Endothelial cell (in vitro differentiated cells): ENCODE measurements around the gene KRTAP10-5. TPM values are rescaled to one million over a fixed set of nuclear protein-coding genes. Genes with fewer than 3 reads are reported as not detected.

Experiments
- DNase-seq: peaks from one replicate; pipeline ENCODE4 v3.0.0; 2021; ENCODE audit warnings: low spot score
- H3K27ac Mint-ChIP-seq: one replicate; pipeline ENCODE4 v1.8.0; 2021; ENCODE audit warnings: mixed read lengths, inconsistent platforms; ENCODE audit not compliant: unreplicated experiment
- H3K27me3 Mint-ChIP-seq: one replicate; pipeline ENCODE4 v1.8.0; 2021; ENCODE audit warnings: mild to moderate bottlenecking, moderate library complexity, mixed read lengths, inconsistent platforms; ENCODE audit not compliant: unreplicated experiment
- H3K36me3 Mint-ChIP-seq: one replicate; pipeline ENCODE4 v1.8.0; 2021; ENCODE audit warnings: mild to moderate bottlenecking, low read depth, mixed read lengths, inconsistent platforms; ENCODE audit not compliant: unreplicated experiment
- H3K4me1 Mint-ChIP-seq: one replicate; pipeline ENCODE4 v1.8.0; 2021; ENCODE audit warnings: mild to moderate bottlenecking, mixed read lengths, inconsistent platforms; ENCODE audit not compliant: unreplicated experiment
- H3K4me3 Mint-ChIP-seq: one replicate; pipeline ENCODE4 v1.8.0; 2021; ENCODE audit warnings: mild to moderate bottlenecking, mixed read lengths, inconsistent platforms; ENCODE audit not compliant: unreplicated experiment
- H3K9me3 Mint-ChIP-seq: one replicate; pipeline ENCODE4 v1.8.0; 2021; ENCODE audit warnings: mixed read lengths, inconsistent platforms; ENCODE audit not compliant: unreplicated experiment
- total RNA-seq: library from RNA; stranded (reverse); fragmentation: NEBNext Ultra II Directional; extraction: Animal tissue kit (Norgen Biotek cat#: 25700); gene quantifications from one replicate; pipeline ENCODE4 v1.2.1, GENCODE V29; 2021; ENCODE audit not compliant: unreplicated experiment
- TF ChIP-seq, protein P1 (sequence below): fragments of 200-600 bp; sonication (generic); IDR thresholded peaks from one replicate; pipeline ENCODE4 v1.5.0; 2021; ENCODE audit warnings: antibody characterized with exemption; ENCODE audit not compliant: unreplicated experiment

Gene KRTAP10-5
- total RNA-seq, 1 donor from 2014 or later = not detected

DNA sequence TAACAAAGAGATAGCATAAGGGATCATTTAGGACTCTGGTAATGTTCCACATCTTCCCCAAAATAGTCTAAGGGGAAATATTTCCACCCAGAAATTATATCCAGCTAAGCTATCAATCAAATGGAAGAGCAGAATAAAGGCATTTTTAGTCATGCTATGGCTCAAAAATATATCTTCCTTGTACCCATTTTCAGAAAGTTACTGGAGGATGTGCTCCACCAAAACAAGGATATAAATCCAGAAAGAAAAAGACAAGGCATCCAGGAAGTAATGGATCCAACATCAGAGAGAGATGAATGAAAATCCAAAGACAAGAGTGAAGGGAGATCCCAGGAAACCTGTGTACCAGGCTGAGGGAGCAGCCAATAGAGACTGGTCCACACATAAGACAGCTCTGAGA lies 28.8 kb upstream of the KRTAP10-5 start:
- TF ChIP-seq, protein P1, sequence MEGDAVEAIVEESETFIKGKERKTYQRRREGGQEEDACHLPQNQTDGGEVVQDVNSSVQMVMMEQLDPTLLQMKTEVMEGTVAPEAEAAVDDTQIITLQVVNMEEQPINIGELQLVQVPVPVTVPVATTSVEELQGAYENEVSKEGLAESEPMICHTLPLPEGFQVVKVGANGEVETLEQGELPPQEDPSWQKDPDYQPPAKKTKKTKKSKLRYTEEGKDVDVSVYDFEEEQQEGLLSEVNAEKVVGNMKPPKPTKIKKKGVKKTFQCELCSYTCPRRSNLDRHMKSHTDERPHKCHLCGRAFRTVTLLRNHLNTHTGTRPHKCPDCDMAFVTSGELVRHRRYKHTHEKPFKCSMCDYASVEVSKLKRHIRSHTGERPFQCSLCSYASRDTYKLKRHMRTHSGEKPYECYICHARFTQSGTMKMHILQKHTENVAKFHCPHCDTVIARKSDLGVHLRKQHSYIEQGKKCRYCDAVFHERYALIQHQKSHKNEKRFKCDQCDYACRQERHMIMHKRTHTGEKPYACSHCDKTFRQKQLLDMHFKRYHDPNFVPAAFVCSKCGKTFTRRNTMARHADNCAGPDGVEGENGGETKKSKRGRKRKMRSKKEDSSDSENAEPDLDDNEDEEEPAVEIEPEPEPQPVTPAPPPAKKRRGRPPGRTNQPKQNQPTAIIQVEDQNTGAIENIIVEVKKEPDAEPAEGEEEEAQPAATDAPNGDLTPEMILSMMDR = no peak
- Mint-ChIP-seq H3K4me1 (no peaks in the 10 kb centered on the region), H3K27me3 (peaks cover 6% of the 10 kb centered on the region), H3K27ac (no peak overlapping the region), H3K36me3 (peaks cover 13% of the 10 kb centered on the region), H3K9me3 (peaks cover 12% of the 10 kb centered on the region), H3K4me3 (no peak overlapping the region)
- DNase-seq = no peak

DNA sequence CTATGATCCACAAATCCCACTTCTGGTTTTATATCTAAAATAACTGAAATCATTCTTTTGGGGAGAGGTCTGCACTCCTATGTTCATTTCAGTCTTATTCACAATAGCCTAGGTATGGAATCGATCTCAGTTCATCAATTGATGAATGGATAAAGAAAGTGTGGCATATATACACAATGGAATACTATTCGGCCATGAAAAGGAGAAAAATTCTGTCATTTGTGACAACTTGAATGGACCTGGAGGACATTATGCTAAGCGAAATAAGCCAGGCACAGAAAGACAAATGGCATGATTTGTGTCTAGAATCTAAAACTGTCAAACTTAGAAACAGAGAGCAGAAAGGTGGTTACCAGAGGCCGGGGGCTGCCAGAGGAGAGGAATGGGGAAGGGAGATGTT lies 26.1 kb upstream of the KRTAP10-5 start:
- TF ChIP-seq, protein P1 = no peak
- H3K9me3 Mint-ChIP-seq = peaks cover 6% of the 10 kb centered on the region
- H3K4me1 Mint-ChIP-seq = no peaks in the 10 kb centered on the region
- no peak overlapping the region for H3K27ac Mint-ChIP-seq
- H3K27me3 Mint-ChIP-seq = peaks cover 6% of the 10 kb centered on the region
- no peak overlapping the region for H3K4me3 Mint-ChIP-seq
- H3K36me3 Mint-ChIP-seq = peaks cover 5% of the 10 kb centered on the region
- no peak for DNase-seq

DNA sequence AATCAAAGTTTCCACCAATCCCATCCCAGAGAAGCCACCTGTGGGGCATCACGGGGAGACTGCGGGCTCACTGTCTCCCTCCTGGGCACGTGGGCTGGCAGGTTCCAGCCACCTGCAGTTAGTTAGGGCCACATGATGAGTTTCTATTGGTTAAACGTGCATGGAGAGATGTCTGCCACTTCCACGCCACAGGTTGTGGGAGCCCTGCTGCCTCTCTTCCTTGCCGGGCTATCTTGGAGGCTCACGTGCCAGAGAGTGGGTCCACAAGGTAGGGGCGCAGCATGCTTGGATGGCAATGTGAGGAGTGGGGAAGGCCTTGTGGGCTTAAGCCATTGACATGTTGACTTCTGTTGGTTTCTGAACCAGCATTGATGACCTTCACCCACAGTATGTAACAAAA lies 23.5 kb upstream of the KRTAP10-5 start:
- Mint-ChIP-seq H3K4me3 (no peak overlapping the region), H3K27me3 (peaks cover 9% of the 10 kb centered on the region), H3K27ac (no peak overlapping the region), H3K9me3 (no peaks in the 10 kb centered on the region), H3K36me3 (no peaks in the 10 kb centered on the region), H3K4me1 (no peaks in the 10 kb centered on the region)
- DNase-seq = no peak
- TF ChIP-seq, protein P1 = no peak

DNA sequence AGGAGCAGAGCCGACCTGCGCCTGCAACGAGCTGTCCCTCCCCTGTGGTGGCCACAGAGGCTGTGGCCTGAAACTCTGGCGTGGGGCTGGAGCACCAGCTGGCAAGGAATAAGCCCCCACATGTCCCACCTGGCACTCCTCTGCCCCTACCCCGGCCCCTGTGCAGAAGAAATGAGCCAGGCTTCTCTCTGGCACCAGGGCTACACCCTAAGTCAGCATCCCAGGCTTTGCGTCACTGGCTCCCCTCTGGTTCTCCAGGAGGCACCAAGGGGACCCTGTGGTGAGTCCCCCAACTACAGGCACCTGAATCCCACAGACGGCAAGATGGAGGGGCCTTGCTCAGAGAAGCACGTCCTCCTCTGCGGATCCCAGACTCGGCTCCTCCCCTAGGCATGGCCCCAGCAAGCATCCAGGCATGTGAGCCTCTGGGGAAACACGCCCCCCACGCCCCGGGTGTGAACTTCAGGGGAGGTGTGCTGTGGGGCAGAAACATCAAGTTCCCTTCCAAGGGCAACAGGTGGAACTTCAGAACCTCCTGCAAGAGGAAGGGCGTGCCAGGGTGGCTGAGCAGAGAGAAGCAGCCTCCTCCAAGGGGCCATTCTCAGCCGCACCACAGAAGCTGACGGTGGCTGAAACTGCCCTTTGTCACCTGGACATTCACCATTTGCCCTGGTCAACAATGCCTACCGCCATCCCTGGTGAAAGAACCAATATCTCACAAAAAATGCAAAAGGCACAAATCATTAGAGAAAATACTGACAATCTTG lies 22.9 kb upstream of the KRTAP10-5 start:
- TF ChIP-seq, protein P1 = no peak
- H3K36me3 Mint-ChIP-seq = no peaks in the 10 kb centered on the region
- peaks cover 9% of the 10 kb centered on the region for H3K27me3 Mint-ChIP-seq
- no peak overlapping the region for H3K27ac Mint-ChIP-seq
- H3K4me3 Mint-ChIP-seq = no peak overlapping the region
- H3K4me1 Mint-ChIP-seq = no peaks in the 10 kb centered on the region
- no peaks in the 10 kb centered on the region for H3K9me3 Mint-ChIP-seq
- DNase-seq = no peak

DNA sequence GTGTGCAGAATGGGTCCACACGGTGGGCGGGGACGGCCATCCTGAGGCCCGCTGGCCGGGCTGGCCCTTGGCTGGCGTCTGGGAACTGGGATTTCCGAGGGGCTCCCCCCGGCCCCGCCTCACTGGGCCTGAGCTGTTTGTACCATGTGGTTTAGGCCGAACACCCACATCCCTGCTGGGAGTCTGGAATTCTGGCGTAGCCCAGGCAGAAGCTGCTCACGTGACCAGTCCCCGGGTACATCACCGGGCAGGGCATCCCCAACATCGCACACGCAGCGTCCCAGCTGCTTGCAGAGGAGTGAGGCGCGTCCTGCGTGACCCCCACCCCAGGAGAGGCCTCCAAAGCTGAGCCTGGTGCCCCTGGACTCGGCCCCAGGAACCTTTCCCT lies 22.1 kb upstream of the KRTAP10-5 start:
- Mint-ChIP-seq H3K27ac (no peak overlapping the region), H3K27me3 (peaks cover 9% of the 10 kb centered on the region), H3K4me1 (peaks cover 3% of the 10 kb centered on the region), H3K9me3 (no peaks in the 10 kb centered on the region), H3K36me3 (no peaks in the 10 kb centered on the region), H3K4me3 (no peak overlapping the region)
- TF ChIP-seq, protein P1 = no peak
- DNase-seq = no peak
